Measurements from ENCODE around the gene ACOX1.

The ACOX1 gene

DNA sequence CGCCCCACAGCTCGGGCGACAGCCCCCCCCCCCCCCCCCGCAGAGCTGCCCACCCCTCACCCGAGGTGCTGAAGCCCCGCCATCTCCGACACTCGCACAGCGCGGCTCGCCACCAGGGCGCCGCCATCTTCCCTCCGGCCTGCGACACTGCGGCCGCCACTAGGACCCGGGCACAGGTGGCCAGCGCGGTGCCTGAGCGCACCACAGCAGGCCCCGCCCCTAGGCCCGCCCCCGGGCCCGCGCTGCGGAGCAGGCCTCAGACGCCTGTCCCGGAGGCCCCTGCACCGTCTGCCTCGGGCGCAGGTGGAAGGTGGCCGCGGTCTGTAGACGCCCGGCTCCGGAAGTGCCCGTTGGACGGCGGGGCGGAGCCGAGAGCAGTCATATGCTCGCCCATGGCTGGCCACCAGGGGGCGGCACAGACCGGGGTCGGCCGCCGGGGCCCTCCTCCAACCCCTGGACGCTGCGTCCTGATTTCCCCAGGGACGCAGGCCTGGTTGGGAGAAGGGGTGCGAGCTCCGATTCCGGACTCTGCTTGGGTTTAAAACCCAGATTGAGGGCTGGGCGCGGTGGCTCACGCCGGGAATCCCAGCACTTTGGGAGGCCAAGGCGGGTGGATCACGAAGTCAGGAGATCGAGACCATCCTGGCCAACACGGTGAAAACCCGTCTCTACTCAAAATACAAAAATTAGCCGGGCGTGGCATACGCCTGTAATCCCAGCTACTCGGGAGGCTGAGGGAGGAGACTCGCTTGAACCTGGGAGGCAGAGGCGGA lies 74.0 kb downstream of the ACOX1 start, which contains the start of gene MRPL38:
Gene MRPL38 (minus strand): TSS at position 136 of the 773 bp plus-strand sequence. CDS start 9 bp downstream, at position 127.
- DNase-seq = peak; percentile 83

DNA sequence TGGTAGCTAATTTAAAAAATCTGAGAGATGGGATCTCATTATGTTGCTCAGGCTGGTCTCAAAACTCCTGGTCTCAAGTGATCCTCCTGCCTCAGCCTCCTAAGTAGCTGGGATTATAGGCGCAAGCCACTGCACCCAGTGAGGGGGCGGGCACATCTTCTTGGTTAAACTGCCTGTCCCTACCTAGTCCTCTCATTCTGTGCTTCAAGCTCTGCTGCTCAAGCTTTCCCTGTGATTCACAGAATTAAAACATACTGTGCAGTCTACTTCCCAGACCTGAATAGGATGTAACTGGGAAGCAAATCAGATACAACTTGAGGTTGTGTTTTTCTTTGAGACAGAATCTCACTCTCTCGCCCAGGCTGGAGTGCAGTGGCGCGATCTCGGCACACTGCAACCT lies 76.6 kb downstream of the ACOX1 start:
- DNase-seq = no peak

DNA sequence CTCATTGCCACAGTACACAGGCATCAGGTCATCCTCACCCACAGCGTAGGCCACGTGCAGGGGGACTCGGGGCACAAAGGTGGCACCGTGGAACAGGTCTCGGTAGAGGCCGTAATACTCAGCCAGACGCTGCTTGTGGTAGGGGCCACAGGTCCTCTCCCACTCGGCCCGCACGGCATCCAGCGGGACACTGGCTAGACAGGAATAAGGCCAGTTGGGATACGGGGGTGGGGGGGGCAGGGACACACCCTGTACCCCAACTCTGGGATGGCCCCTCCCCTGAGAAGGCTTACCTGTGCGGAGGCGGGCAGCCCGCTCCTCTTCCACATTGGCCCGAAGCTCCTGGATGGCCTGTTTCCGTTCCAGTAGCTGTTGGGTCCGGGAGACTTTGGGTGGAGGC lies 77.2 kb downstream of the ACOX1 start:
- no peak for DNase-seq

DNA sequence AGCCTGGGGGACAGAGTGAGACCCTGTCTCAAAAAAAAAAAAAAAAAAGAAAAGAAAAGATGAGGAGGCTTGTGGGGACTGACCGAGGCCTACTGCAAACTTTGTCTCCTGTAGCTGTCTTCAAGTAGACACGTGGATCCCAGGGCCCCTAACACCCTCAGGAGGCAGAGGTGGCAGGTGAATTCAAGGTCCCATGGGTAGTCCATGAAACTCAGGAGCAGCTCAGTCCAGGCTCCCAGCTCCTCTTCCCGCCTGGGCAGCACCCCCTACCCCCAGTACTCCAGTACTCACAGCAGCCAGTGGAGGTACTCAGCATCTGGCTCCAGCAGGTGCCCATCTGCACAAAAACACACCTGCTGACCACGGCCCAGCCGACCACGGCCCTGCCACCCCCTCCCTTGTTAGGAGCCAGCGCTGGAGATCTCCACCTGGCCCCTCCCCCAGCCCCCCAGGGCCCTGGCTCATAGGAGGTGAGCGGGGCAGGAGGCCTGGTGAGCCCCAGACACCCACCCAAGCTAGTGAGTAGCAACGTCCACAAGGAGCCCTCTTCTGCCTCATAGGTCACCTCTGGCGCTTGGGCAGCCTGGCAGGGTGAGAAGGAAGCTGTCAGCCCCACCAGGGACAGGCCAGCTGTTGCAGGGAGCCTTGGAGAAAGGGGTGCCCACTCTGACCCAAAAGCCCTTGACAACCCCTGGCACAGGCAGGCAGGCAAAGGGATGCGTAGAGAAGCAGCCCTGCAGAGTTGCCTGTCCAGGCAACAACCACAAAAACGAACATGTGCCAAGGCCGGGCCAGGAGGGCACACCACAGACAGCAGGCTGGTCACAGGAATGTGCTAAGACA lies 78.1 kb downstream of the ACOX1 start:
- DNase-seq = no peak

DNA sequence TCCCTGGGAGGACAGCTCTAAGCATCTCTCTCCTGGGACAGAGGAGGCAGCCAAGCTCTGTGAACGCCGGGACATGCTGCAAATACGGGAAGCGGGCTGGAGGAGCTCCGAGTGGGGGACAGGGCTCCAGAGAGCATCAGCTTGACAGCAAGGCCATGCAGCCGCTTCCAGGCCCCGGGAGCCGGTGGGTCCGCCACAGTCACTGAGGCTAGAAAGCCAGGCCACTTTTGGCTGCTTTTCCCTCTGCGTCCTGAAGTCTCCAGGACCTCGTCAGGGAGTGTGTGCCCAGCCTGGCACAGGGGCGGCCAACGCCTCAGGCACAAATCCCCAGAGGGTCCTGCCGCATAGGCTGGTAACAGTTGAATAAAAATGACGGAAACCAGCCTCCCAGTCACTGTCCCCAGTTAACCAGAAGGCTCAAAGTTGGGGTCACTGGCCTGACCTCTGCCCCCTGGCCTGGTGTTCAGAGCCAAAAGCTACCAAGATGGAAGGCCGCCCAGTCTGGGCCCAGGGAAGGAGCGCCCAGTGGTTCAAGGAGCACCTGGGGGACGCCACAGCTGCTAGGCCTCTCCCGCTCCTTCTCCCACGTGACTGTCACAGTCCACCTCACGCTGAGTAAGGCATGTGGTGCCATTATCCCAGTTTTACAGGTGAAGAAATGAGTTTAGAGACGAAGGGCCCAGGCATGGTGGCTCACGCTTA lies 79.0 kb downstream of the ACOX1 start:
- DNase-seq = no peak

DNA sequence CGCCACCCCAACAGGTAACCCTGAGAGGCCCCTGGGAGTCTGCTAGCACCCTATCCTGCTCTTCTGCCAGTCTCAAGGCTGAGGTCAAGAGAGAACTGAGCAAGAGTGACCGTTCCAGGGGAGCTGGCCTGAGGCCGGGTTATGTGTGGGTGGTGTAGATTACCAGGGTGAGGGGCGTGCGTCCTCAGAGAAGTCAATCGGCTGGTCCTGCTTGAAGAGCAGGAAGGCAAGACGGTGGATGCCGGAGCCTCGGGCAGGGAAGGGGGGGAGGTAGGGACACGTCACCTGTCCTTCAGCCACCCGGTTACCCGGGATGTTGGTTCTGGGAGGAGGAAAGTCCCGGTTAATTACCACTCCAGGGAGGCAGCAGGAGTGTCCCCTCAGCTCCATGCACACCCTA lies 79.6 kb downstream of the ACOX1 start:
- no peak for DNase-seq

DNA sequence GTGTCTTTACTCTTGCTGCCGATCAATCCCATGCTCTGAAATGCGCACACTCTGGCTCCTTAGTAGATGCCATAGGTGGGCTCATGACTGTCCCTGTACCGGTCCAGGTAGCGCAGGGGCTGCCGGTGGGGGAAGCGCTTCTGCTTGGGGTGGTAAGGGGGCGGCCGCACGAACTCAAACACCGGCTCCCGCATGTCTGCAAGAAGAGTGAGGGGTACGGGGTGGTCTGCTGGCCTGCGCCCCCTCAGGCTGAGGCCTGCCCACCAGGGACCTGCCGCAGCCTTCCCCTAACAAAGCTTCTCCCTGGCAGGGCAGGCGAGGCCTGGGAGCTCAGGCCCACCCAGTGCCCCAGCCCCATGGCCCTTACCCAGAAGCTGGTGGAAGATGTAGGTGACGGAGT lies 80.2 kb downstream of the ACOX1 start:
- DNase-seq = no peak

DNA sequence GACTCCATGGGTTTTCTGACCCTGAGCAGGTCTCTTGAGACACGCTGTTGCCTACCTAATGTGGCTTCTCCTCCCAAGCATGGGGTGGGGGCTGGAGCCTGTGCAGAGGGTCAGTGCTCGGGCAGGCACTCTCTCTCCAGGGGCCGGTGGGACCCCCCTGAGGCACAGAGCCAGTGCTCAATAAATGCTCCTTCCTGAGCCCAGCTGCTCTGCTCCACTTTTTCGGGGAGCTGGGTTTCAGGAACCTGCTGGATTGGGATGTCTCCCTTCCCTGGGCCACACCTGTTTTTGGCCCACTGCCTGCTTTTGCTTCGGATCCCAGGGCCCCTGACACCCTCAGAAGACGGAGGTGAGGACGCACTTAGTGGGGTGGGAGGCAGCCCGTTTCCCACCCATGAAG lies 80.9 kb downstream of the ACOX1 start:
- no peak for DNase-seq

DNA sequence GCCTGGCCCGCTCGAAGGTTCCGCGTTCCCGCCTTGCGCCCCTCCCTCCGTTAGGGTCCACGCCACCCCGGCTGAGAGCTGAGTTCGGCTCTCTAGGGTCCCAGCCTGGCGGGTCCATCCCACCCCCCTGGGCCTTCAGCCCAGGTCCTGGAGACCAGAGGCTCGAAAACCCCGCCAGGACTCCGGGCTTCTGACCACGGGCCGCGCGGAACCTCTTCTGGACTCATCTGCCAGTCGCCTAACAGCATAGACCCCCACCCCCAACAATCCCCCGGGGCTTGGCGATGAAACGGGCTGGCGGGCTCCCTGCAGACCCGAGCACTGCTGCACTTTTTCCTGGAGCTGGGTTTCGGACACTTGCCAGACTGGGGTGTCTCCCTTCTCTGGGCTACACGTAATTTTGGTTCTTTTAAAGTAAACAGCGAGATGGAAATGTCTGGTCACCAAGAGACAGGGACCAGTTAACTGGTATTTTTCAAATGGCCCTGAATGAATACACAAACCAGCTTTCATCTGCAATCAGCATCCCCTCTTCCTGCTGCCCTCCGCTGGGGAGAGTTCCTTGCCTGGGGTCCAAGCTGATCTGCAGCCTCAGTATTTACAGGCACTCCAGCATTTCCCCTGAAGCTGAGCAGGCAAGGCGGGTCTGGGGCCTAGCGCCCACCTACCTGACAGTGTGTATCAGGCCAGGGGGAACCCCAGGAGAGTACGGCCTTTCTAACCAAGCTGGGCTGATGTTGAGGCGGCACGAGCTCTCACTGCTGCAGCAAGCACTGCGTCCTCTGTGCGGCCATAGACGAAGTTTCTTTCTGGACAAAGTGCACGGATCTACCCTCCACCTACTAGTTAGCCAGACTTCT lies 81.6 kb downstream of the ACOX1 start:
- no peak for DNase-seq

DNA sequence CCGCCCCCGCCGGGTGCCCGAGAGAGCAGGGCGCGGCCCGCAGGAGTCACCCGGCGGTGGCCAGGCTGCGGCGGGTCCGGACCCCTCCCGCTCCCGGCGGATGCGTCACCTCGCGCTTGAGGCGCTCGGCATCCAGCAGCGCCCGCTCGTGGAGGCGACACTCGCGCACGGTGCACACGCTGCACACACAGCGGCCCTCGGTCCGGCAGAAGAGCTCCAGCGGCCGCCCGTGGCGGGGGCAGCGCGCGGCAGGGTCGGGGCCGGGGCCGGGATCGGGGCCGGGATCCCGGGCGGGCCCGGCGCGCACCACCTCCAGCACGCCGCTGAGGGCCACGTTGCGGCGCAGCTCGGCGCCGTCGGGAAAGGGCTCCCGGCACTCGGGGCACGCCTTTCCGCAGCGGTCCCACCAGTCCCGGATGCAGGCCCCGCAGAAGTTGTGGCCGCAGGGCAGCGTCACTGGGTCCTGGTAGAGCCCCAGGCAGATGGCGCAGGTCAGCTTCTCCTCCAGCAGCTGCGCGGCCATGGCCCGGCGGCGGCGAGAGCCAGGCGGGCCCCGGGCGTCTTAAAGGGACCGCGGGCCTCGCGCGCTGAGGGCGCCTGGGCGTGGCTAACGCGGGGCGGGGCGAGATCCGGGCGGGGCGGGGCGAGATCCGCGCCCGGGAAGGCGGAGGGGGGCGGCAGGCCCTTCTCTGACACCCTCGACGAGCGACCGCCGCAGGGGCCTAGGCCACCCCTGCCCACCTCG lies 82.4 kb downstream of the ACOX1 start, which contains the start of gene TRIM65:
Gene TRIM65 (minus strand): TSS at position 537 of the 745 bp plus-strand sequence. CDS start 14 bp downstream, at position 523.
- peak; percentile 41 for DNase-seq

DNA sequence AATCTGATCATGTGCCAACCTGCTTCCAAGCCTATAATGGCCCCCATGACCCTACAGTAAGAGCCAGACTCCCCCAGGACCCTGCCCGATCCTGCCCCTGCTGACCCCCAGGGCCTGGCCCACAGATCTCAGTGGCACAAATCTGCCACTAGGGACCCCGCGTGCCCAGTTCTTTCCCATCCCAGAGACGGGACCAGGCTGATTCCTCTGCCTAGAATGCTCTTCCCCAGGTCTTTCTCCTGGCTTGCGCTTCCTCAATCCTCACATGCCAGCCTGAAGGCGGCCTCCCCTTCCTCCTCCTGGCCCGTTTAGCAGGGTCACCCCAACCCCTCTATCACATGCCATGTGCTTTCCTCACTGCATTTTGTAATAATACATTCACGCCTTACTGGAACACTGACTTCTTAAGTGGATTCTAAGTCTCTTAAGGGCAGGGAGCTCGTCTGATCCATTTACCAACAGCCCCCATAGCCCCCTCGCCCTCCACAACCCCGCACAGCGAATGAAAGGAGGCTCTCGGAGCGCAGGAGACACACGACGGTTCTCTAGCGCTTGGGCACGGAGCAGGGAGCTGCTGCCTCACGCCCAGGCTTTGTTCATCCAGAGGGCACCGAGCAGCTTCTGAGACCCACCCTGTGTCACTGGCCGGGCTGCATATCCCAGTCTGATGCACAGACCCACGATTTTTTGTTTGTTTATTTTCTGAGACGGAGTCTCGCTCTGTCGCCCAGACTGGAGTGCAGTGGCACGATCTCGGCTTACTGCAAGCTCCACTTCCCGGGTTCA lies 83.4 kb downstream of the ACOX1 start:
- no peak for DNase-seq

DNA sequence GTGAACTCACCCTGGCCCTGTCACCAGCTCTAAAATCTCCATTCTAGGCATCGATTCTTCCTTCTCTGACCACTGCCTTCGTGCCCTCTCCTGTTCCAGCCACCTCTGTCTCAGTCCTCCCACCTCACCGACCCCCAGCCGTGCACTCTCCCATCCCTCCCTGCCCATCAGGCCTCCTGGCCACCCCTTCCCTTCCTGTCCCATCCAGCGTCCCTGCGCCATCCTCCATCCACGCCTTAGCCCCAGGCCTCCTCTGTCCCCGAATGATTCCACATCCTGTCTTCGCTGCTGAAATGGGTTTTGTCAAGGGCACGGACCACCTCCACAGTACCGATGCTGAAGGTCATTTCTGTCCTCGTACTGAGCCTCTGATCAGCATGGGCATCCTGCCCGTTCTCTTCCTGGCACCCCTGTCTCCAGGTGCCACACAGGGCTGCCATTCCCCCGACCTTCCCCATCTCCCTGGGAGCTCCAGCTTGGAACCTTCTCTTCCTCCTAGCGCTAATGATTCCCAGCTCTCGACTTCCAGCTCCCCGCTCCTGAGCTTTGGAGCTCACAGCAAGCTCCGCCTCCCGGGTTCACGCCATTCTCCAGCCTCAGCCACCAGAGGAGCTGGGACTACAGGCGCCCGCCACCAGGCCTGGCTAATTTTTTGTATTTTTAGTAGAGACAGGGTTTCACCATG lies 84.8 kb downstream of the ACOX1 start:
- DNase-seq = no peak

DNA sequence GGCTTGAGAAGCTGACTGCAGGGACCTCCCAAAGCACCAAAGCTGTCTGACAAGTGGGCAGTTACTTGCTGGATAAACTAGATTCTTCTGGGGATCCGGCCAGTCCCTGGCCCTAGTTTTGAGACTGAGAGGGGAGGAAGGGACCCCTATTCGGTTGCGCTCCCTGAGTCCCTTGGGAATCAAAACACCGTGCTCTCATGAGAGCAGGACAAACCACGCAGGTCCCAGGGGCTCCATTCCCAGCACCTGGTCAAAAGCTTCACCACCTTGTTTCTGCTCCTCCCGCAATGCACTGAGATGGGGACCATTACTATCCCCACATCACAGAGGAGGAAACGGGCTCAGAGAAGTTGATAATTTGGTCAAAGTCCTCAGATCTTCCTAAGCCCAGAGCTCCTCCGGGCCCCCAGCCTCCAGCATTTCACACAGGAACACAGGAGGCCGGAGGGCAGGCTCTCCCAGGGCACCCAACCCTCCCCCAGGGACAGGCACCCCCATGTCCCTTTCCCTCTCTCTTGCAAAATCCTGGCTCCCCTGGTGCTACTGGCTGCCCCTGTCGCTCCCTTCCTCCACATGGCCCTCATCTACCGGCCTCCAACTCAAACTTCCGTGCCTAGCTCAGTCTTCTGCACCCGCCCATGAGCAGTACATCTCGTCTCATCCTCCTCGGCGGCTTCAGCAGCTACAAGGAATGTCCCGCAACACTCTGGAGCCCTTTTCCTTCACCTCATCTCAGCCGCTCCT lies 85.5 kb downstream of the ACOX1 start:
- no peak for DNase-seq

DNA sequence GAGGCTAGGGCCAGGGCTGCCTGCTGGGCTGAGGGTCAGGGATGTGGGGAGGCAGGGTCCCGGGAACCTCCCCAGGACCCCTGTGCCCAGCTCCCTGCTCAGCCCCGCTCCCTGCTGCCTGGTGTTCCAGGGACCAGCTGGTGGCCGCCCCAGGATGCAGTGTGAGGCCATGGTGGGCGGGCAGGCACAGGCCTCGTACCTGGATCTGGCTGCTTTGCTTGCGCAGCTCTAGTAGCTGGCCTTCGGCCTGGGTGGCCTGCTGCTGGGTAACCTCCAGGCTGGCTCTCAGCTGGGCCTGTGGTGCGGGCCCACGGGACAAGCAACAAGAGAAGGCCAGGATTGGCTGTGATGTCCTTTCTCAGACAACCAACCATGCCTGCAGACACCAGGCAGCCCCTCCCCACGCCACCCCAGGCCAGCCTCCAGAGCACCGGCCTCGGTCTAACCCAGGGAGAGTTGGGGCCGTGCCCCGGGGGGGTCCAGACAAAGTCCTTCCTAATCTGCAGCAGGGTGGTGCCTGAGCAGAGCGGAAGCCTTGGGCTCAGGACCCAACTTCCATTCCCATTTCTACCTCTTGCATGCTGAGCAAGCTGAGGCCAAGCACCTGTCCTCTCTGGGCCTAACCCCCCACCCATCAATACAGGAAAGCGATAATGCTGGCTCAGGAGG lies 86.3 kb downstream of the ACOX1 start:
- no peak for DNase-seq

DNA sequence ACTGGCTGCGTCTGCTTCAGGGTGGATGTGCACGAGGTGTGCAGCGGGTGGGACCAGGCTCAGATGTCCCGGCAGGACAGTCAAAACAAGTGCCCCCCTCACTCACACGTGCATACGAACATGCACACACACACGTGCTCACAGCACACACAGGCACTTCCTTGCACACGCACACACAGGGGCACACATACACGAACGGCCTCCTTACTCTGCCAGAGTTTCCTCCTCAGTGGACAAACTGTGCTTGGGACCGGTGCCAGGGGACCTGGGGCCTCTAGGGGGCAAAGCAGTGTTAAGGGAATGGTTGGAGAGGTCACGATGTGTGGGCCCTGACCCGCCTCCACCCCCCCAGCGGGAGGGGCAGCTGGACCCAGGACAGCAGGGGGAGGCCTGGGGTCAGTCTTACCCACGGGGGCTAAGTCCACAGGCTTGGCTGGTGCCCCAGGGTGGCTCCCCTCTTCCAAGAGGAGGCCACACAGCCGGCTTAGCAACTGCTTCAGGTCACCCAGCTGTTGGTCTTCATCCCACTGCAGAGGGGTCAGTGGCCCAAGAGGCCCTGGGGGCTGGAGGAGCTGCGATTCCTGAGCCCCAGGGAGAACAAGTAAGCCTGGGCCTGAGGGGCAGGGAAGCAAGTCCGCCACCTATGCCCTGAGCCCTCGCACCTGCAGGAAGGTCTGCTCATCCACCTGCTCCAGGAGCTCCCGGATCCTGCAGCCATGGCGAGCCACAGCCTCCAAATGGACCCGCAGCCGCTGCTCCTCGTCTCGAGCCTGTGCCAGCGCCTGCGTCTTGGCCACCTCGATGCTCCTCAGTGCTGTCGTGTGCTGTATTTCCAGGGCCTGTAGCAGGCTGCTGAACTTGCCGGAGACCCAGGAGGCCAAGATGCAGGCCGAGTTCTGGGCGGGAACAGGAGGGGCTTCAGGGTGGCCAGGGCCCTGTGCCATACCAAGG lies 87.1 kb downstream of the ACOX1 start:
- no peak for DNase-seq

Data from NCI-H1417 treated with DMSO at 0.1 percent for 48 hours (cell line).